ENCODE results near the gene APBA2.

APBA2 gene

DNA sequence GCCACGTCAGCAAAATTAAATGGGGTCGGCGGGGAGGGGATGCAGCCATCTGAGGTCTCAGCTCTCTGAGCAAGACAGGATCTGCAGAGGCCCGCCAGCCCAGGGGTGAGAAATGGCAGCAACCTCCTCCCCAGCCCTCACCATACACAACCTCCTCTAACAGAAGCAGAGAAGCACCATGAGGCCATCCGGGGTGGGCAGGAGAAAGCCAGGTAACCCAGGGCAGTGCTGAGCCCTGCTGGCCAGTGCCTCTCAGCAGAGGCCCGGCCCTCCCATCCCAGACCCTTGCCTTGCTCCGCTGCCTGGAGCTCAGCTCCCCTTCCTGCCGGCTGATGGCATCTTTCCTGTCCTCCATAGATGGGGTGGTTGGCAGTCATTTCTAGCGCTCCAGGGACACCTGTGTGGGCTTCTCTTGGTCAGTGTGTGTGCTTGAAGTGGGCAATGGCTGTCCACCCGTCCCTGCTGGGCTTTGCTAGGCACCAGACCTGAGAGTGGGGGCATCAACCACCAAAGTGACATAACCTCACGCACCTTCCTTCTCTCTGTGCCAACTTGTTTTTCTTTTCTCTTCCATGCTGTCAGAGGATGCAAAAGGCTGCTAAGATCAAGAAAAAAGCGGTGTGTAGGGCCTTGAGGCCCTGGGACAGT is 208.0 kb downstream of the APBA2 start:
- DNase-seq, result no peak

GRCh38 chr15:29094711-29095110 is 208.9 kb downstream of the APBA2 start:
- no peak for DNase-seq

DNA sequence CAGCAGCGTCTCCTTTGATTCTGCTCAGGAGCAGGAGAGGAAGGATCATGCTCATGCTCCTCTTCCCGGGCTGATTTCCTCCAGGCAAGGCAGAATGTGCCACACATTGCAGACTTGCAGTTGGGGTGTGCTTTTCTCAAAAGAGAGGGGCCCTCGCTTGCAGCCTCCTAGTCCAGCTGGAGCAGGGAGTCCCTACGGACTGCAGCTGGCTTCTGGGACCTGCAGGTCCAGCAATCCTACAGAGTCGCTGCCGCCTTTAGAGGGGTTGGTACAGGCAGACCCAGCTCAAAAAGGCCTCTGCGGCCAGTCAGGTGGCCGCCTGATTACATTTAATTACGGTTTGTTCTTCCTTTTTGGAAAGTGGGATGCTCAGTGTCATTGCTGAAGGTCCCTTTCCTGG is 210.0 kb downstream of the APBA2 start:
- no peak for DNase-seq

- DNase-seq, result no peak
These were observed 211.4 kb downstream of the APBA2 start for GRCh38 chr15:29097168-29097567.

GRCh38 chr15:29097971-29098370 is 212.2 kb downstream of the APBA2 start:
- DNase-seq, result no peak

GRCh38 chr15:29098652-29099051 is 212.9 kb downstream of the APBA2 start:
- DNase-seq, result no peak

DNA sequence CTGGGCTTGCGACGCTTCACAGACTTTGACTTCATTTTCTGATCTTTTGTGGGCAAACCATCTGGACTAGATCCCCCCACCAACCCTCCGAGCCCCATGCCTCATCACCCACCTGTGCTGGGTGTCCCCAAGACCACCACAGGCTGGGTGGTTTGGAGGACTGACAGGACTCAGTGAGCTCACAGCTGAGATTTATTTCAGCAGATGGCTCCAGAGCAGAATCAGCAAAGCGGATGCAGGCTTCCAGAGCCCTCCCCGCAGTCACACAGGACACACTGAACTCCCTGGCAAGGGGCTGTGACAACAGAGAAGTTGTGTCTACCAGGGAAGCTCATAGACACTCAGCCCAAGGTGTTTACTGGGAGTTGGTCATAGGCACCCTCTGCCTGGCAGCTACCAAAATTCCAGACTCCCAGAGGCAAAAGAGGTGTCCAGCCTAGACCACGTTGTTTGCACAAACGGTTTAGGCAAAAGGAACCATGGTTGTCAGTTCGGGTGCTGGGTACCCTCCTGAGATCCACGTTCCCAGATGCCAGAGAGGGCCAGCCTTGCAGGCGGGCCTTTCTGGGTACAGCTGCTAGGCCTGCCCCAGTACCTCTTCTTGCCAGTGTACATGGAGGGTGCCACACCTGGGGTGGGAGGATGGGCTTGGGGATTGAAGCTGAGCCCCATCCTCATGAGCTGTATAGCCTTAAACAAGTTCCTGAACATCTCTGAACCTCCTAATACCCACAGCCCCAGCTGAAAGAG is 213.5 kb downstream of the APBA2 start:
- no peak for DNase-seq

- DNase-seq, result no peak
These were observed 214.8 kb downstream of the APBA2 start for GRCh38 chr15:29100486-29101000.

DNA sequence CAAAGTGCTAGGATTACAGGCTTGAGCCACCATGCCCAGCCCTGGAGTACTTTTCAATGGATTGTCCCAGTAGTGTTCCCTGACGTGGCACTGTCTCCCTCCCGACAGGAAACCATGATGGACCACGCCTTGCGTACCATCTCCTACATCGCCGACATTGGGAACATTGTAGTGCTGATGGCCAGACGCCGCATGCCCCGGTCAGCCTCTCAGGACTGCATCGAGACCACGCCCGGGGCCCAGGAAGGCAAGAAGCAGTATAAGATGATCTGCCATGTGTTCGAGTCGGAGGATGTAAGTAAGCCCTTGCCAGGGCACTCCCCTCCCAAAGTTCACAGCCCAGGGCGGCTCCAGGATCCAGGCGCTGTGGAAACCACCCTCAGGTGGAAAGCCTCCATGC is 215.7 kb downstream of the APBA2 start:
- no peak for DNase-seq

DNA sequence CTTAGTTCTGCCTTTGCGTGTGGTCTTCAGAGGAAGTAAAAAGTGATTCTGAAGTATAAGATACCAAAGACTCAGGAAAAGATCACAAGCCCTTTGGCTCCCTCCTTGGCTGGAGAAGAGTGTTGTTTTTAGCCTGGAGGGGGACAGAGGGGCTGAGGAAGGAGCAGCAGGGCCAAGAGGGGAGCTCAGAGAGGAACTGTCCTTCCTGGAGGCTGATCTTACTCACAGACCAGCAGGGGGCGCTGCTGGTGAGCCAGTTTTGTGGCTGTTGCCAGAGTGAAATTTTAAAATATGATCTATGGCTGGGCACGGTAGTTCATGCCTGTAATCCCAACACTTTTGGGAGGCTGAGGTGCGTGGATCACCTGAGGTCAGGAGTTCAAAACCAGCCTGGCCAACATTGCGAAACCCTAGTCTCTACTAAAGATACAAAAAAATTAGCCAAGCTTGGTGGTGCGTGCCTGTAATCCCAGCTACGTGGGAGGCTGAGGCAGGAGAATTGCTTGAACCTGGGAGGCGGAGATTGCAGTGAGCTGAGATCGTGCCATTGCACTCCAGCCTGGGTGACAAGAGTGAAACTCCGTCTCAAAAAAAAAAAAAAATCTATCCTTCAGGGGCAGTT is 216.5 kb downstream of the APBA2 start:
- peak in 1 of 2 experiments; percentile 29 for DNase-seq

GRCh38 chr15:29102911-29103823 is 217.4 kb downstream of the APBA2 start:
- no peak for DNase-seq

DNA sequence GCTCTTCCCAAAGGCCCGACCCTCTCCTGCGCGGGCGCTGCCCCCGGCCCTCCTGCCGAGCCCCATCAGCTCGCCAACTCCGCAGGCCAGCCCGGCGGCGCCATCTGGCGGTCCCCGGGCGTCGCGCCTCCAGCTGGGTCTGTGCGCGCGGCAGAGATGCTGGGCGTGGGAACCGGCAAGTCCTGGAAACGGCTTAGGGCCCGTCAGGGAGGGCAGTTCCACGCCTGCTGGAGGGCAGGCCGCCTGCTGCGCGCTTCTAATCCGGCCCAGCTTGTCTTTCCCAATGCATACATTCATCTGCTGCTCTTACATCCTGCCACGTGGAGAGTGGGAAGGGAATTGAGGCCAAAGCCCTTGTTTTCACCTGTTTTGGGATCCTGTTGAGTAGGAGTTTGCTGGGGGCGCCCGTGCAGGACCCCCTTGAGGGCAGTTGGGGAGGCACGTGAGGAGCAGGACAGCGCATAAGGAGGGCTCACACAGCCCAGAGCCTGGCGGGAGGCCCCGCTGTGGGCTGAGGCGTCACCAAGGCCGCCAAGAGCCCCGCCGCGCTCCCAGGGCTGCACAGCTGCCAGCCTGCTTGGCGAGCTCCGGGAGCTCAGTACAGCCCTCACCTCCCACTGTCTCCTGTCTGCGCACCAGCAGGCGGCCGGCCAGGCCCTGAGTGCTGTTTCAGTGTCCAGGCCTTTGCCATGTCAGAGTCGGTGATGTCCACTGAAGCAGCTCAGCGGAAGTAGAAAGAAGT is 218.2 kb downstream of the APBA2 start:
- DNase-seq, result no peak

GRCh38 chr15:29104566-29104880 is 218.7 kb downstream of the APBA2 start:
- DNase-seq, result no peak

- no peak for DNase-seq
These were observed 219.5 kb downstream of the APBA2 start for GRCh38 chr15:29105151-29105854.

DNA sequence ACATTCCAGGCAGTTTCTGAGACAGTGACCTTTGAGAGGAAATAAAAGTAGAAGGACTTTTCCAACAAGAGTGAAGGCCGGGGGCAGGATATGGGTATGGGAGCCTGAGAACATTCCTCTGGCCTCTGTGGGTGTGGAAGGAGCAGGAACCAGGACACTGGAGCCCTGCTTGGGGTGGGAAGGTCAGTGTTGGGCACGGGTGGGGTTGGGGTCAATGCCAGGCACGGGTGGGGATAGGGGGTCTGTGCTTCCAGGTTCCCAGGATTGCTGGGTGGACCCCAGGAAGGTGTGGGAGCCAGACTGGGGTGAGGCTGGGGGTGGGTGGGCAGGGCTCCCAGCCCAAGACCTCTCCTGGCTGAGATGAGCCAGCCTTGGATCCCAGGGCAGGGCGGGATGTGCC is 220.3 kb downstream of the APBA2 start:
- DNase-seq, result no peak

DNA sequence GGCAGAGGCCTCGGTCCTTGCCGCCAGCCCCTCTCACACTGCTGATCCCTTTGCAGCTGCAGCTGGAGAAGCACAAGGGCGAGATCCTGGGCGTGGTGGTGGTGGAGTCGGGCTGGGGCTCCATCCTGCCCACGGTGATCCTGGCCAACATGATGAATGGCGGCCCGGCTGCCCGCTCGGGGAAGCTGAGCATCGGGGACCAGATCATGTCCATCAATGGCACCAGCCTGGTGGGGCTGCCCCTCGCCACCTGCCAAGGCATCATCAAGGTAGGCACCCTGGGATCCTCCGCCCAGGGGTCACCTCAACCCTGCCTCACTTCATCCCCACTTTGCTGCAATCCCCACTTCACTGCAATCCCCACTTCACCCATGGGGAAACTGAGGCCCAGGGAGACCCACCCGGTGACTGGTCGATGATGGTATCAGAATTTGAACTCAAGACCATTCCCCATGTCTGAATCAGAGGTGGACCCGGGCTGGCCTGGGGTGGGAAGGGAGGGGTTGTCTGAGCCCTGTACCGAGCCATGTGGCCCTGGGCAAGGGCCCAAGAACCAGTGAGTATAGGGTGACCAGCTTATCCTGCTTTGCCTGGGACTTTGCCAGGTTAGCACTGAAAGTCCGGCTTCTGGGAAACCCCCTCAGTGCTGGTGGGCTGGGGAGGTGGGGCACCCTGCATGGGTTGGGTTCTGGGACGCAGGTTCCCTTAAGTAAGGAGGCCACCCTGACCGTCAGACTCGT is 220.9 kb downstream of the APBA2 start:
- no peak for DNase-seq

GRCh38 chr15:29107291-29107890 is 221.6 kb downstream of the APBA2 start:
- no peak for DNase-seq

GRCh38 chr15:29107971-29108645 is 222.3 kb downstream of the APBA2 start:
- no peak for DNase-seq

DNA sequence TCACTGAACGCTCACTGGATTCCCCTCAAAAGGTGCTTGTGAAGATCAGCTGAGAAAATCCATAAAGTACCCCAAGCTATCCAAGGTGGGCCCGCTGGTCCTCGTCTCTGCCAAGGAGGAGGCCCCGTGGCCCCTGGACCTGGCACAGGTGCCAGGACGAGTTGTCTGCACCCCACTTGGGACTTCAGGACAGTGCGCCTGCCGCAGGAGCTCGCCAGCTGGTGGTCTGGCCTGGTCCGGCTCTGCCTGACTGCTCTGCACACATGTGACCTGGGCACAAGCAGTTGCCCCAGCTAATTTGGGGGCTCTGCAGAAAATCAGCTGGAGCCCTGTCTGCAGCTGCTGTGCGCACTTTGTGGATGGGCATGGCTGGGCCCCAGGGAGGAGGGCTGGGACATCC is 224.0 kb downstream of the APBA2 start:
- DNase-seq, result no peak

DNA sequence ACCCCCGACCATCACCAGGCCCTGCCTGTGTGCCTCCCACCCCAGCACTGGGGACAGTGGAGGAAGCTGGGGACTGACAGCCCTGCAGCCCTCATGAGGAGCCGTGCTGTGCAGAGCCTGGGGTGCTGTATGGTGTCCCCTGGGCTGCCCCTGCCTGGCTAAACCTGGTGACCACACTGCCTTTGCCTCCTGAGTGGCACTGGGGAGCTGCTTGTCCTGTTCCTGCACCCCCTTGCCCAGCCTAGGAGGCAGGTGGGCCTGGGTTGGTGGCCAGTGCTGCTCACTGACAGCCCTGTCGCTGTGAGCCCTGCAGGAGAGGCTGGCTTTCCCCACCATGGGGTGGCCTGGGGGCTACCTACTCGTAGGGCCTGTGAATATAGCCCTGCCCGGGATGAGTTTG is 224.4 kb downstream of the APBA2 start:
- DNase-seq, result no peak

Measured in NCI-H446 (cell line).